GM23248 (cell line): ENCODE data around the gene EVC. TPM values are rescaled to one million over a fixed set of nuclear protein-coding genes. Genes with fewer than 3 reads are reported as not detected.

Experiments
- DNase-seq: peaks from one replicate; pipeline ENCODE4 v3.0.0-alpha.2; 2015
- H2AFZ ChIP-seq: fragments of 200-600 bp; sonication (generic); 2 replicates; pipeline ENCODE4 v1.6.1; 2016; ENCODE audit warnings: antibody characterized with exemption
- H3F3A ChIP-seq: fragments of 200-600 bp; sonication (generic); 2 replicates; pipeline ENCODE4 v1.6.1; 2016; ENCODE audit warnings: mild to moderate bottlenecking, antibody characterized with exemption, mixed run types; ENCODE audit not compliant: insufficient read depth
- H3K27ac ChIP-seq: fragments of 200-600 bp; sonication (generic); 2 replicates; pipeline ENCODE4 v1.5.1; 2016; ENCODE audit warnings: mild to moderate bottlenecking
- H3K27me3 ChIP-seq: fragments of 200-600 bp; sonication (generic); replicated peaks from 2 replicates; pipeline ENCODE4 v1.6.1; 2016; ENCODE audit warnings: mild to moderate bottlenecking; ENCODE audit not compliant: insufficient read depth
- H3K36me3 ChIP-seq: fragments of 200-600 bp; sonication (generic); 2 replicates; pipeline ENCODE4 v1.6.1; 2016; ENCODE audit warnings: low read depth, mild to moderate bottlenecking
- H3K4me1 ChIP-seq: fragments of 200-600 bp; sonication (generic); 2 replicates; pipeline ENCODE4 v1.6.1; 2016; ENCODE audit warnings: mild to moderate bottlenecking; ENCODE audit not compliant: insufficient read depth
- H3K4me2 ChIP-seq: fragments of 200-600 bp; sonication (generic); one replicate; pipeline ENCODE4 v1.6.1; 2016; ENCODE audit warnings: mild to moderate bottlenecking; ENCODE audit not compliant: unreplicated experiment
- H3K4me3 ChIP-seq: fragments of 200-600 bp; sonication (generic); 2 replicates; pipeline ENCODE4 v1.5.1; 2016; ENCODE audit warnings: mild to moderate bottlenecking
- H3K79me2 ChIP-seq: fragments of 200-600 bp; sonication (generic); 2 replicates; pipeline ENCODE4 v1.6.1; 2016; ENCODE audit warnings: mild to moderate bottlenecking; ENCODE audit not compliant: insufficient read depth
- H3K9ac ChIP-seq: fragments of 200-600 bp; sonication (generic); 2 replicates; pipeline ENCODE4 v1.6.1; 2016; ENCODE audit warnings: mild to moderate bottlenecking
- H3K9me2 ChIP-seq: fragments of 200-600 bp; sonication (generic); 2 replicates; pipeline ENCODE4 v1.6.1; 2016; ENCODE audit warnings: mixed run types, mild to moderate bottlenecking, moderate library complexity; ENCODE audit not compliant: insufficient read depth
- H3K9me3 ChIP-seq: fragments of 200-600 bp; sonication (generic); one replicate; pipeline ENCODE4 v1.6.1; 2017; ENCODE audit warnings: low read depth
- H4K20me1 ChIP-seq: fragments of 200-600 bp; sonication (generic); 2 replicates; pipeline ENCODE4 v1.6.0; 2016; ENCODE audit not compliant: insufficient read depth
- EZH2 ChIP-seq: fragments of 200-600 bp; sonication (generic); IDR thresholded peaks from 2 replicates; pipeline ENCODE4 v1.6.1; 2018; ENCODE audit warnings: antibody characterized with exemption, mild to moderate bottlenecking; ENCODE audit not compliant: insufficient read depth, poor library complexity, severe bottlenecking
- EZH2phosphoT487 ChIP-seq: fragments of 200-600 bp; sonication (generic); IDR thresholded peaks from 2 replicates; pipeline ENCODE4 v1.6.1; 2018; ENCODE audit warnings: antibody characterized with exemption, moderate library complexity, mild to moderate bottlenecking, low read depth; ENCODE audit not compliant: insufficient read depth
- WGBS, 2 experiments: methylation state at CpG; one replicate each; pipeline ENCODE4 v1.1.6; 2015 to 2017; ENCODE audit warnings: low lambda C conversion rate in 2 of 2, low coverage in 1 of 2; ENCODE audit errors: missing lambda C conversion rate in 2 of 2; 5-methylcytosine and 5-hydroxymethylcytosine counted together
- in situ Hi-C: fragments of 300-500 bp; cut with MboI; formaldehyde crosslinking; loops from 2 replicates; pipeline ENCODE4 v1.15.0; 2020
- polyA plus RNA-seq: library from polyadenylated mRNA; unstranded; fragments of >200 nt; fragmentation: Nextera tagmentation; extraction: Ambion mirVana; gene quantifications from 2 replicates; pipeline ENCODE4 v1.2.1, GENCODE V29; 2016
- total RNA-seq: library from RNA; depleted of rRNA; stranded (reverse); fragments of >200 nt; shearing (Covaris generic); gene quantifications from 2 replicates; pipeline ENCODE4 v1.2.3, GENCODE V29; 2014

Gene EVC
- total and polyA plus RNA-seq, 2 experiments from 2014 or later, result 4.0 to 56.2 TPM

- WGBS, 2 experiments, result 92 to 94% methylated on average over 10 of the region's 10 CpGs
Measured at GRCh38 chr4:5757954-5758353, 47.0 kb downstream of the EVC start.

DNA sequence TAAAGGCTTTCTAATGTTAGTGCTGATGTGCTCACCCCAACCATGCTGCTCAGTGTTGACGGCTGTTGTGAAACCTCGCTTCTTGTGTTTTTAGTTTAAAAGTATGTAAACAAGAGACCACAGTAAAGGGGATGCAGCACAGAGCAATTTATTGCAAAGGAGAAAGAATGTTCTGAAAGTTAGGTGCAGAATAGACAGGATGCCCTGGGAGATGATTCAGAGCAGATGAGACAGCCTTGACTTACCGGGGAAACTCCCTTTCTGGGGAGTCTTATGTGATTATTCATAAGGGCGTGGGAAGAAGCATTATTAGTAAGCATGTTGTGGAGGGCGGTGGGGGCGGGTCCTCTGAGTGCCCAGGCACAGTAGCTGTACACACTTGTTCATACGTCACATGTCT, 47.7 kb downstream of the EVC start:
- Histone ChIP-seq H3K27me3 (no peaks in the 10 kb centered on the region), H4K20me1 (no peaks in the 10 kb centered on the region), H3F3A (peaks cover 22% of the 10 kb centered on the region), H3K36me3 (peaks cover 21% of the 10 kb centered on the region; the same call in 1 of the 2 replicates), H3K4me2 (peak overlapping the region; percentile 29), H3K9ac (peak overlapping the region; percentile 46), H3K27ac (peak overlapping the region; percentile 77), H2AFZ (no peak overlapping the region), H3K9me3 (no peaks in the 10 kb centered on the region), H3K79me2 (peaks cover 20% of the 10 kb centered on the region), H3K9me2 (no peaks in the 10 kb centered on the region), H3K4me3 (no peak overlapping the region), H3K4me1 (peaks cover 30% of the 10 kb centered on the region)
- peak; percentile 99 for DNase-seq
- TF ChIP-seq EZH2phosphoT487 (0 out of 2 replicates have a peak, but pooled peaks have one; percentile 61), EZH2 (no peak)
- in situ Hi-C loops, result no loop called here
- 0 to 1% methylated on average over 7 of the region's 7 CpGs for WGBS, 2 experiments

More at GRCh38 chr4:5757954-5758353, 47.0 kb downstream of the EVC start:
- H3K4me3 ChIP-seq, result no peak overlapping the region
- H3K4me2 ChIP-seq, result peak overlapping the region; percentile 29
- peak overlapping the region; percentile 46 for H3K9ac ChIP-seq
- no peaks in the 10 kb centered on the region for H3K27me3 ChIP-seq
- in situ Hi-C loops, result no loop called here
- peaks cover 34% of the 10 kb centered on the region for H3K4me1 ChIP-seq
- H3K9me3 ChIP-seq, result no peaks in the 10 kb centered on the region
- H3F3A ChIP-seq, result peaks cover 22% of the 10 kb centered on the region
- no peaks in the 10 kb centered on the region for H4K20me1 ChIP-seq
- peaks cover 20% of the 10 kb centered on the region for H3K79me2 ChIP-seq
- H3K27ac ChIP-seq, result peak overlapping the region; percentile 77
- TF ChIP-seq EZH2 (no peak), EZH2phosphoT487 (no peak)
- DNase-seq, result no peak
- peaks cover 21% of the 10 kb centered on the region; the same call in 1 of the 2 replicates for H3K36me3 ChIP-seq
- no peaks in the 10 kb centered on the region for H3K9me2 ChIP-seq
- H2AFZ ChIP-seq, result no peak overlapping the region

DNA sequence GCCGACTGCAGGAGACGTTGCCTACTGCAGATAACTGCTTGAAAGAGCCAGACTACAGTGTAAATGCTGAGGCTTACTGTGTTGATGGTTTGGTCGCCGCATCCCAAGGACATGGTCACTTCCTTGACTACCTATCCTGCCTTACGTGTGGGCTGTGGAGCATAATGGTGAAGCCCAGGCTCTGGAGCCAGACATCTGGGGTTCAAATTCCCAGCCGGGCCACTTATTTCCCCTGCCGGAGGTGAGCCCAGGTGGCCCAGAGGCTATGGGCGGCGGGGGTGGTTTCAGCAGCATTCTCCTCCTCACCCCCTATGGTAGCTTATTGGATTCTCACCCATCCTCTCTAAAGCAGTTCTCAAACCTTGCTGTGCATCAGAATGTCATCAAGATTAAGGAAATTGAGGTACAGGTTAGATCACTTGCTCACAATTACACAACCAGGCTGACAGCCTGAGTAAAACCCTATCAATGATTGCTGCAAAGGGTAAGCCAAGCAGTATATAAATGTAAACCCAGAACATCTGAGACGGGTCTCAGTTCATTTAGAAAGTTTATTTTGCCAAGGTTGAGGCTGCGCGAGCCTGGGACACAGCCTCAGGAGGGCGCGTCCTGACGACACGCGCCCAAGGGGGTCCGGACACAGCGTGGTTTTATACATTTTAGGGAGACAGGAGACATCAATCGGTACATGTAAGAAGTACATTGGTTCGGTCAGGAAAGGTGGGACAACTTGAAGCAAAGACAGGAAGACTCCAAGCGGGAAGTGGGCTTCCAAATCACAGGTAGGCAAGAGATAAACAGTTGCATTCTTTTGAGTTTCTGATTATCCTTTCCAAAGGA, 48.5 kb downstream of the EVC start:
- no peaks in the 10 kb centered on the region for H3K9me2 ChIP-seq
- H2AFZ ChIP-seq, result no peak overlapping the region
- peaks cover 17% of the 10 kb centered on the region; the same call in 1 of the 2 replicates for H3K36me3 ChIP-seq
- peaks cover 20% of the 10 kb centered on the region for H3K79me2 ChIP-seq
- no peak for DNase-seq
- H3K27ac ChIP-seq, result peak overlapping the region; percentile 54
- H3K9ac ChIP-seq, result no peak overlapping the region
- no peaks in the 10 kb centered on the region for H4K20me1 ChIP-seq
- H3K4me2 ChIP-seq, result no peak overlapping the region
- no peaks in the 10 kb centered on the region for H3K9me3 ChIP-seq
- peaks cover 22% of the 10 kb centered on the region for H3F3A ChIP-seq
- TF ChIP-seq EZH2 (no peak), EZH2phosphoT487 (no peak)
- no peaks in the 10 kb centered on the region for H3K27me3 ChIP-seq
- WGBS, 2 experiments, result 88 to 91% methylated on average over 22 of the region's 22 CpGs
- H3K4me1 ChIP-seq, result peaks cover 25% of the 10 kb centered on the region
- no peak overlapping the region for H3K4me3 ChIP-seq
- in situ Hi-C loops, result no loop called here

DNA sequence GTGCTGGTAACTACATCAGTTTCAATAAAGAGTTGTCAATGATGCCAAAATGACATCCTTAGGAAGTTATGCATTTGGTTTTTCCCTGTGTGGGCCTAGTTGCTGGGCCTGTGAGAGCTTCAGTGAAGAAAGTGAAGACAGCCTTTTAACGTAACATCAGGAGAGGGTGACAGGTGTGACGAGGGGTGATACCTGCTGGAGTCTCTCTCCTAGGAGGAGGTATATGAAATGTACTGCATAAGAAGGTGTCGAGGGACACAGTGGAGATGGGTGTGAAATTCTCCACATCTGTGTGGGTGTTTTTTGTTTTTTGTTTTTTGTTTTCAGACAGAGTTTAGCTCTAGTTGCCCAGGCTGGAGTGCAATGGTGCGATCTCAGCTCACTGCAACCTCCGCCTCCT, 49.2 kb downstream of the EVC start:
- Histone ChIP-seq H3K4me2 (no peak overlapping the region), H3K27ac (0 out of 2 replicates have a peak overlapping the region, but pooled peaks have one; percentile 15), H3F3A (peaks cover 22% of the 10 kb centered on the region), H3K9me2 (no peaks in the 10 kb centered on the region), H3K9ac (no peak overlapping the region), H3K4me3 (no peak overlapping the region), H3K36me3 (peaks cover 17% of the 10 kb centered on the region; the same call in 1 of the 2 replicates), H2AFZ (no peak overlapping the region), H3K9me3 (no peaks in the 10 kb centered on the region), H3K79me2 (peaks cover 23% of the 10 kb centered on the region), H3K27me3 (no peaks in the 10 kb centered on the region), H3K4me1 (peaks cover 25% of the 10 kb centered on the region), H4K20me1 (no peaks in the 10 kb centered on the region)
- WGBS, 2 experiments, result 96% methylated on average over 5 of the region's 5 CpGs
- in situ Hi-C loops, result no loop called here
- TF ChIP-seq EZH2phosphoT487, result no peak
- TF ChIP-seq EZH2, result no peak
- DNase-seq, result no peak
